GM15510 (cell line): Measurements from ENCODE around the gene TMPRSS3.

Source experiments
- POLR2A ChIP-seq: IDR thresholded peaks from 3 replicates; pipeline ENCODE4 v1.6.1; 2011; ENCODE audit warnings: borderline replicate concordance; ENCODE audit not compliant: insufficient read length; ENCODE audit errors: extremely low read depth

Gene TMPRSS3

DNA sequence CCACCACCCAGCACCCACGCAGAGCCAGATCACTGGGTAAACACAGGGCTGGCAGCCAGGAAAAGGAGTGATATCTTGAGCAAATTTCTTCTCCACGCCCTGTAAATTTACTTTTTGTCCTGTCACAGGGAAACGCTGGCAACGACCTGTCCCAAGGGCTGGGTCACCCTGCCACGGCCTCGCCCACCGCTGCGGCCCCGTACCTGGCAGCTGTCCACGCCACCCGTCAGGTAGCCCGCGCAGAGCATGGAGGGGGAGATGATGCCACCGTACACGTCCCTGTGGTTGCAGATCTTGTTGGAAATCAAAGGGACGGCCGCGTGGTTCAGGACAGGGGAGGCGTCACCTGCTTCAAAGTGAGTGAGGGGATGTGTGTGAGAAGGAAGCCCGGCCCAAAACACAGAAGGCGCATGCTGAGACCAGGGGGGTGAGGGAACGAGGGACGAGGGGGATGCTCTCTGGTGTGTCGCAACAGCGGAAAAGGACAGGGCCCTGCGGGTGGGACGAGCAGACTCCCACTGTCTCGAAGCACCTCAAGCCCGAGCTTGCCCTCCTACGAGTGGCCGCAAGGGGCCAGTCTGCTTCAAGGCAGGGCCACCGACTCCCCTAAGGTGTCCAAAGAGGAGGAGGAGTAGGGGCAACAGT, 19.4 kb downstream of the TMPRSS3 start:
- no peak for TF ChIP-seq POLR2A

- no peak for TF ChIP-seq POLR2A
These were observed 19.9 kb downstream of the TMPRSS3 start for GRCh38 chr21:42375966-42376337.

- no peak for TF ChIP-seq POLR2A
These were observed 20.3 kb downstream of the TMPRSS3 start for GRCh38 chr21:42375506-42375905.

DNA sequence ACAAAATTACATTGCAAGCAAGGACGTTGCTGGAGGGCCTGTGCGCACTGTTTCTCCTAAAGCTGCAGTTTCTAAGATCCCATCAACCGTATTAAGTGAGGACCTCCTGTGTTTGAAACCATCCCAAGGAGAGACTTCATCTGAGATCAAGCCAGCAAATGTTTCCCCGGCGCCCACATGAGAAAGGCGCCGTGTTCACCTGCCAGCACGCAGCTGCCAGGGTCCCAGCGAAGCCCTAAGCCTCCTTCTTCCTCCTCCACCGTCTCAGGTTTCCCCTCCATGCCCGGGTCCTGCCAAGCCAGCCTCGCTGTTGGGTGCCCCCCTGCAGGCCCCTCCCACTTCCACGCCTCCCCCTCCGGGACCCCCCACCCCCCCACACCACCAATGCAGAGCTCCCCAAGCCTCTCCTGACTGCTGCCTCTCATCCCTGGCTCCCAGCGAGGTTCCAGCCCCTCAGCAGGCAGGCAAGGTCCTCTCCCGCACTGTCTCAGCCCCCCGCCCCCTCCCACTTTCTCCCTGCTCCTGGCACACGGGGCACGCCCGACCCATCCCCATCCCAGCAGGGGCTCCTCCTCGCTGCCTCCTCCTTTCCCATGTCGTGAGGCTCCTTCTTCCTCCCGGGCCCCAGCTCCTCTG, 20.9 kb downstream of the TMPRSS3 start:
- no peak for TF ChIP-seq POLR2A

DNA sequence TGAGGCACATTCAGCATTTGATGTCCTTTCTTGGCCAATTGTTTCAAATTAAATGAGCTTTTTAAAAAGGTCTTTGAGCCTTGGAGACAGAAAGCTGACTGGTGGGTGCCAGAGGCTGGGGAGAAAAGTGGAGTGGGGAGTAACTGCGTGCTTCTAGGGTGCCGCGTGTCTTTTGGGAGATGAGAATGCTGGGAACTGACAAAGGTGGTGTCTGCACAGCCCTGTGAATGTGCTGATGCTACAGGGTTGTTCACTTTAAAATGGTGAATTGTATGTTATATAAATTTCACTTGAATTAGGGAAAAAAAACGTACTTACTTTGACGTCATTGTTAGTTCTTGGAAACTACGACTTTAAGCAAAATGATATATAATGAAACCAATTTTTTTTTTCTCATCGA, 21.4 kb downstream of the TMPRSS3 start:
- TF ChIP-seq POLR2A: no peak

- no peak for TF ChIP-seq POLR2A
These were observed 21.9 kb downstream of the TMPRSS3 start for GRCh38 chr21:42373908-42374455.

GRCh38 chr21:42373196-42373907, 22.5 kb downstream of the TMPRSS3 start:
- no peak for TF ChIP-seq POLR2A

GRCh38 chr21:42370894-42371654, 24.8 kb downstream of the TMPRSS3 start:
- TF ChIP-seq POLR2A: no peak

DNA sequence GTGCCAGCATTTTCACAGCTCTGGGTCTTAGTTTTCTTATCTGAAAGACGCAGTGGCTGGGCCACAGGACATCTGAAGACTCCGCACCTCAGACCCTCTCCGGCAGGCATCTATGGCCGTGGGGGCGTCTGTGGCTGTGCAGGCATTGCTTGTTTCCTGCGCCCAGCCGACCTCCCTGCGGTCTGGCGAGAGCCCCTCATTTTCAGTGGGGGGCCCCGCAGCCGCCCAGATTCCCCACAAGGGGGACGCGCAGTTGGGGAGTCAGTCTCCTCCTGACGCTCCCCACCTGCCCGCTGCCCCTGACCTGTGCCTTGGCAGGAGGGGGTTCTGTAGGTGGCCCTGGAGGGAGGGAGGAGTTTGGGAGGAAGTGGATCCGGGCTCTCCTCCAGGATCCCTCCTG, 26.0 kb downstream of the TMPRSS3 start:
- TF ChIP-seq POLR2A: no peak

GRCh38 chr21:42367367-42368165, 28.3 kb downstream of the TMPRSS3 start:
- TF ChIP-seq POLR2A: no peak

DNA sequence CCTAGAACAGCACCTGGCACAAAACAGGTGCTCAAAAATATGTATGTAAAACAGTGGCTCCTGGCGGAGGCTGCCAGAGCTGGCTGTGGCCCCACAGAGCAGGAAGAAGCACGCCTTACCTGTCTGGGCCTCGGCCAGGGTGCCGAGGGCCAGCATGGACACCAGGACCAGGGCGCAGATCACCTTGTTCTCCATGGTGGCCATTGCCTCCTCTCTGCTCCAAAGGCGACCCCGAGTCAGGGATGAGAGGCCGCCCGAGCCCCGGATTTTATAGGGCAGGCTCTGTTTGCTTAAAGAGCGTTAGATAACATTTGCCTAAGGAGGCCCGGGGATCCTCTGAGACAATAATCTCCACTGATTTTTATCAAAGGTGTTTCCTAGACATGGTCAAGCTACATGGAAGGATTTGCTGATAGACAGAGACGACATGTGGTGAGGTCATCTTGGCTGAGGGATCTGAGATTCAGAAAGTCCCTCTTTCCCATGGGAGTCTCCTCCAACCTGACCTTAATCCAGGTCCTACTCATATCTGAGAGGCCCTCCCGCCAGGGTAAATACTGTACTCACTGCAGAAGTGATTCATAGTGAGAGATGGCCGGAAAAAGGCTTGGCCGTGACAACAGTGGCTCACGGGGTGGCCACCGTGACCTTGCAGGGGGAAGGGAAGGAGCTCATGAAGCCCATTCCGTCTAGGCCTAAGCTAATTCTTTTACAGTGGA, 29.4 kb downstream of the TMPRSS3 start, which contains the start of gene TFF1:
Gene TFF1 (minus strand): TSS at position 244 of the 719 bp plus-strand sequence. CDS start 40 bp downstream, at position 204.
- TF ChIP-seq POLR2A: no peak

DNA sequence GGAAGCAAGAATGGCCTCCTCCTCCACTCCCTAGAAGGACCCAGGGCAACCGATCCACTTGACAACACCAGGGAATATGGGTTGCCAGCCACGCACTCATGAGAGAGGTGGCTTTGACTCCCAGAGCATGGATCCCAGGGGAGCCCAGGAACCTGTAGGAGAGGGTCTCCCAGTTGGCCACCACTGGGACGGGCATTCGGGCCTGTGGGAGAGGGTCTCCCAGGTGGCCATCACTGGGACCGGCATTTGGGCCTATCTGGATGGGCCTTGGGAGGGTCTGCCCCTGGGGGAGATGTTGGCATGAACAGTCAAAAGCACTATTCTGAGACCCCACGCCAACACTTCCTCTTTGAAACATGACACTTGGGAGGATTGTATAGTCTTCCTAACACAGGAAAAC, 30.1 kb downstream of the TMPRSS3 start:
- TF ChIP-seq POLR2A: no peak

DNA sequence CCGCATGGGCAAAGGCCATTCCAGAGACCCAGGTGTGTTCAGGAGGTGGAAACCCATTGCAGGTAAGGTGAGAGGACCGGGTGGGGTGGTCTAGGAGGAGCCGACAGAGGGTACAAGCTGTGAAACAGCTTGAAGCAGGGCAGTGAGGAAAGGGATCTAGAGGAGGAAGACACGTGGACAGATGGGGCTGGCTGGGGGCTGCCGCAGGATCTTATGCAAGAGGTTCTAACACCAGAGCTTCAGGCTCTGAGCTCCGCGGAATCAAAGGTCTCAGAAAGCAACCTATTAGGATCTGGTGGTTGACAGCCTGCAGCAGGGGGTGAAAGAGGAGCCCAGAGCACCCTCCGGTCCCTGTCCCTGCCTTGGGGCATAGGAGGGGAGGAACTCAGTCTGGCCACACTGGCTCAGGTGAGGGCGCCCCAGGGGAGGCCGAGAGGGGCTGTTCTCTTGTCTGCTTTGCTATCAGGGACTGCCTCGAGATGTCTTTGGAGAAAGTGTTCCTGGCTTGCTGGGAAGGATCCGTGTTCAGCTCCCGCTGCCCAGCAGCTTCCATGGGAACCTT, 31.5 kb downstream of the TMPRSS3 start:
- TF ChIP-seq POLR2A: no peak
